ENCODE data around the gene CPNE2.
"Not testable (repeated sequence)": the region's sequence is repeated elsewhere in the genome, so short reads cannot be mapped to it uniquely, and the experiment has no call there.

Gene CPNE2

GRCh38 chr16:57091975-57092785 is at the start of gene CPNE2:
TSS of gene CPNE2 (plus strand) at chr16:57092583. CDS start at chr16:57110743, 18,160 bp downstream.
- peak; percentile 65 for DNase-seq

GRCh38 chr16:57043248-57043647 is 49.1 kb upstream of the CPNE2 start:
- no peak for DNase-seq

GRCh38 chr16:57044931-57045693 is 47.3 kb upstream of the CPNE2 start:
- DNase-seq: no peak

GRCh38 chr16:57045694-57046381 is 46.5 kb upstream of the CPNE2 start:
- peak; percentile 30 for DNase-seq

- DNase-seq: no peak
Observed at GRCh38 chr16:57048095-57048494, 44.3 kb upstream of the CPNE2 start.

GRCh38 chr16:57049678-57050077 is 42.7 kb upstream of the CPNE2 start:
- no peak for DNase-seq

GRCh38 chr16:57051696-57052228 is 40.6 kb upstream of the CPNE2 start:
- no peak for DNase-seq

GRCh38 chr16:57053206-57053605 is 39.2 kb upstream of the CPNE2 start:
- no peak for DNase-seq

- no peak for DNase-seq
Observed at GRCh38 chr16:57054338-57054737, 38.0 kb upstream of the CPNE2 start.

- no peak for DNase-seq
Observed at GRCh38 chr16:57054771-57055170, 37.6 kb upstream of the CPNE2 start.

- no peak for DNase-seq
Observed at GRCh38 chr16:57055671-57056070, 36.7 kb upstream of the CPNE2 start.

- DNase-seq: no peak
Observed at GRCh38 chr16:57058291-57058861, 34.0 kb upstream of the CPNE2 start.

GRCh38 chr16:57060323-57061083 is 31.9 kb upstream of the CPNE2 start:
- no peak for DNase-seq

GRCh38 chr16:57061084-57061905 is 31.1 kb upstream of the CPNE2 start:
- DNase-seq: peak; percentile 82

- peak; percentile 54 for DNase-seq
Observed at GRCh38 chr16:57062329-57062728, 30.1 kb upstream of the CPNE2 start.

- DNase-seq: not testable (repeated sequence)
Observed at GRCh38 chr16:57063189-57063588, 29.2 kb upstream of the CPNE2 start.

- no peak for DNase-seq
Observed at GRCh38 chr16:57064995-57065394, 27.4 kb upstream of the CPNE2 start.

- peak; percentile 60 for DNase-seq
Observed at GRCh38 chr16:57066625-57067024, 25.8 kb upstream of the CPNE2 start.

- DNase-seq: no peak
Observed at GRCh38 chr16:57067347-57067746, 25.0 kb upstream of the CPNE2 start.

GRCh38 chr16:57069053-57069452 is 23.3 kb upstream of the CPNE2 start:
- DNase-seq: no peak
